Mucosa of descending colon (tissue), 3 donors: ENCODE measurements around the gene ACOT11. TPM values are rescaled to one million over a fixed set of nuclear protein-coding genes. Genes with fewer than 3 reads are reported as not detected.

ENCODE experiments used
- ATAC-seq: fragments of 200-7000 bp; cut with Tn5 transposase; one replicate; pipeline ENCODE4 v1.9.1; 2020; ENCODE audit warnings: mild to moderate bottlenecking, moderate library complexity
- DNase-seq, 3 donors: peaks; one replicate each; pipeline ENCODE4 v3.0.0-alpha.2; 2020
- H3K36me3 ChIP-seq: fragments of 200-600 bp; one replicate; pipeline ENCODE4 v1.8.0; 2021; ENCODE audit warnings: low read depth, mild to moderate bottlenecking
- H3K4me1 ChIP-seq: fragments of 200-600 bp; one replicate; pipeline ENCODE4 v1.8.0; 2021; ENCODE audit warnings: low read depth, mild to moderate bottlenecking
- H3K4me3 ChIP-seq: fragments of 200-600 bp; one replicate; pipeline ENCODE4 v1.8.0; 2021; ENCODE audit warnings: mild to moderate bottlenecking
- H3K9me3 ChIP-seq: fragments of 200-600 bp; one replicate; pipeline ENCODE4 v1.8.0; 2021; ENCODE audit warnings: mild to moderate bottlenecking
- CTCF ChIP-seq: fragments of 200-600 bp; IDR thresholded peaks from one replicate; pipeline ENCODE4 v1.8.0; 2022; ENCODE audit warnings: antibody characterized with exemption, mild to moderate bottlenecking
- intact Hi-C, 2 donors: fragments of 100-400 bp; cut with DNase I in 1 of 2; cut with micrococcal nuclease in 1 of 2; formaldehyde crosslinking; loops; one replicate each; pipeline versions ENCODE4 v1.11.0 to v1.11.1; 2022; cut with DNase I, micrococcal nuclease
- total RNA-seq, 3 donors: library from RNA; stranded (reverse); fragmentation: NEBNext Ultra II Directional in 2 of 3; extraction: Animal tissue kit (Norgen Biotek cat#: 25700) in 2 of 3; gene quantifications; one replicate each; pipeline versions ENCODE4 v1.2.1 to v1.2.4, GENCODE V29; 2021 to 2023
- donor health status: DM: no; HTN: no; CAD: no; lungs with moderate emphysema.
- donor health status: DM: no; HTN: no; CAD: no.
- donor health status: DM: no; HTN: yes; CAD: no.

Gene ACOT11
- total RNA-seq, 3 donors from 2014 or later = 54.7 to 122 (median 62.2) TPM

- peak in 1 of 3 donors; percentile 3 for DNase-seq
- ATAC-seq = peak; percentile 9
Observed at GRCh38 chr1:54640361-54640760, 92.3 kb downstream of the ACOT11 start.

GRCh38 chr1:54640863-54641836 lies 93.1 kb downstream of the ACOT11 start, which contains the start of gene MROH7:
TSS of gene MROH7 (plus strand) at chr1:54641786. CDS start at chr1:54652927, 11,141 bp downstream.
- H3K4me3 ChIP-seq = no peak within 1 kb of the TSS
- H3K36me3 ChIP-seq = no peaks in the 10 kb centered on the region
- H3K4me1 ChIP-seq = peaks cover 12% of the 10 kb centered on the region
- ATAC-seq = peak; percentile 98
- intact Hi-C loops = no loop called here
- DNase-seq = peak; percentile 73 to 80 (median 75)
- peaks cover 15% of the 10 kb centered on the region for H3K9me3 ChIP-seq
- TF ChIP-seq CTCF = no peak

More at GRCh38 chr1:54640361-54640760, 92.3 kb downstream of the ACOT11 start:
- Histone ChIP-seq H3K9me3 (peaks cover 15% of the 10 kb centered on the region), H3K4me1 (peaks cover 12% of the 10 kb centered on the region), H3K4me3 (no peak overlapping the region), H3K36me3 (no peaks in the 10 kb centered on the region)
- TF ChIP-seq CTCF = no peak
- intact Hi-C loops = no loop called here

GRCh38 chr1:54643736-54644135 lies 95.7 kb downstream of the ACOT11 start:
- H3K4me1 ChIP-seq = peaks cover 12% of the 10 kb centered on the region

GRCh38 chr1:54645806-54646676 lies 98.0 kb downstream of the ACOT11 start:
- ATAC-seq (no peak), DNase-seq (peak in 1 of 3 donors; percentile 40)
- no peak overlapping the region for H3K4me3 ChIP-seq
- TF ChIP-seq CTCF = no peak
- H3K9me3 ChIP-seq = peaks cover 15% of the 10 kb centered on the region
- no peaks in the 10 kb centered on the region for H3K36me3 ChIP-seq
- H3K4me1 ChIP-seq = peaks cover 21% of the 10 kb centered on the region
- intact Hi-C loops = no loop called here

More at GRCh38 chr1:54643736-54644135, 95.7 kb downstream of the ACOT11 start:
- no peak for DNase-seq
- Histone ChIP-seq H3K36me3 (no peaks in the 10 kb centered on the region), H3K9me3 (peaks cover 15% of the 10 kb centered on the region), H3K4me3 (no peak overlapping the region)
- intact Hi-C loops = no loop called here
- TF ChIP-seq CTCF = no peak
- ATAC-seq = no peak

- ATAC-seq (peak; percentile 96), DNase-seq (peak; percentile 73 to 83 (median 79))
- no peaks in the 10 kb centered on the region for H3K36me3 ChIP-seq
- H3K9me3 ChIP-seq = peaks cover 2% of the 10 kb centered on the region
- intact Hi-C loops = no loop called here
- H3K4me1 ChIP-seq = peaks cover 19% of the 10 kb centered on the region
- no peak for TF ChIP-seq CTCF
- no peak overlapping the region for H3K4me3 ChIP-seq
Observed at GRCh38 chr1:54649130-54649898, 101.3 kb downstream of the ACOT11 start.
